Natural killer cell treated with Interleukin-12 subunit alpha and Interleukin-12 subunit beta and Interleukin-15 and Interleukin-18, amount 100 ng/mL, for 72 hours (primary cell): ENCODE results near the gene DCDC1. TPM values are rescaled to one million over a fixed set of nuclear protein-coding genes. Genes with fewer than 3 reads are reported as not detected.
"Not testable (repeated sequence)": the region's sequence is repeated elsewhere in the genome, so short reads cannot be mapped to it uniquely, and the experiment has no call there.

Experiments
- ATAC-seq, 2 donors: fragments of 150-1000 bp; cut with Tn5 transposase in 1 of 2; sonication (Bioruptor Pico), chemical (Tn5 transposase) in 1 of 2; 2 replicates each; pipeline ENCODE4 v1.10.0; 2021
- DNase-seq: peaks from one replicate; pipeline ENCODE4 v3.0.0; 2022; ENCODE audit warnings: low spot score
- H3K27ac Mint-ChIP-seq, 2 donors: 1 replicate in 1 of 2; 2 replicates in 1 of 2; pipeline ENCODE4 v1.8.0; 2022; ENCODE audit warnings: mixed read lengths in 2 of 2, mild to moderate bottlenecking in 1 of 2, moderate library complexity in 1 of 2
- H3K27me3 Mint-ChIP-seq, 2 donors: 1 replicate in 1 of 2; 2 replicates in 1 of 2; pipeline ENCODE4 v1.8.0; 2022; ENCODE audit warnings: mixed read lengths in 2 of 2
- H3K36me3 Mint-ChIP-seq: one replicate; pipeline ENCODE4 v1.8.0; 2022; ENCODE audit warnings: mixed read lengths
- H3K4me1 Mint-ChIP-seq, 2 donors: 1 replicate in 1 of 2; 2 replicates in 1 of 2; pipeline ENCODE4 v1.8.0; 2022; ENCODE audit warnings: low read depth in 2 of 2, mixed read lengths in 2 of 2, mild to moderate bottlenecking in 1 of 2
- H3K4me3 Mint-ChIP-seq: one replicate; pipeline ENCODE4 v1.8.0; 2022; ENCODE audit warnings: mixed read lengths
- H3K9me3 Mint-ChIP-seq: 2 replicates; pipeline ENCODE4 v1.8.0; 2022; ENCODE audit warnings: mixed read lengths
- total RNA-seq, 2 donors: library from RNA; stranded (reverse); gene quantifications; one replicate each; pipeline ENCODE4 v1.2.3, GENCODE V29; 2022

DCDC1 gene
- total RNA-seq, 2 donors from 2014 or later: 0.14 TPM; not detected in 1

GRCh38 chr11:31301549-31302510 is 67.7 kb downstream of the DCDC1 start:
- Mint-ChIP-seq H3K4me3 (no peak overlapping the region), H3K4me1 (no peaks in the 10 kb centered on the region), H3K27me3 (peaks cover 0 to 8% of the 10 kb centered on the region in 2 donors), H3K9me3 (peaks cover 6% of the 10 kb centered on the region), H3K36me3 (no peaks in the 10 kb centered on the region), H3K27ac (no peak overlapping the region)
- DNase-seq (no peak), ATAC-seq (no peak)

DNA sequence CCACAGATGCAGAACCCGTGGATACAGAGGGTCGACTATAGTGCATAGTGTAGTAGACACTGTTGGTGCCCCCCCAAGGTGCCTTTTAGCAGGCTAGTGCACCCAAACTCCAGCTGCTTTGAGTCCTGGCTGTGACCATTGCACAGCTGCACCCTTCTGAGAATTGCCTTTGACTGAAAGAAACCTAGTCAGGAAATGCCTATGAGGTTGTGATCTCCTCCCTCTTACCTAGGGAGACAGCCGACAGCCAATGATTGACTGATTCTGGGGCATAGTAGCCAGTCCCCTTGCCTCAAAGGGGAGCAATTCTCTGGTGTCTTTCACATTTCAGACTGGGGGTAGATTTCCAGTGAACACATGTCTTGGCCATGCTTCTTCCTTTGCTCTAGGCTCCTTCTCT is 74.2 kb downstream of the DCDC1 start:
- ATAC-seq (no peak), DNase-seq (no peak)
- Mint-ChIP-seq H3K4me1 (no peaks in the 10 kb centered on the region), H3K27me3 (peaks cover 0 to 24% of the 10 kb centered on the region in 2 donors), H3K27ac (no peak overlapping the region), H3K36me3 (no peaks in the 10 kb centered on the region), H3K4me3 (no peak overlapping the region), H3K9me3 (peaks cover 6% of the 10 kb centered on the region)

DNA sequence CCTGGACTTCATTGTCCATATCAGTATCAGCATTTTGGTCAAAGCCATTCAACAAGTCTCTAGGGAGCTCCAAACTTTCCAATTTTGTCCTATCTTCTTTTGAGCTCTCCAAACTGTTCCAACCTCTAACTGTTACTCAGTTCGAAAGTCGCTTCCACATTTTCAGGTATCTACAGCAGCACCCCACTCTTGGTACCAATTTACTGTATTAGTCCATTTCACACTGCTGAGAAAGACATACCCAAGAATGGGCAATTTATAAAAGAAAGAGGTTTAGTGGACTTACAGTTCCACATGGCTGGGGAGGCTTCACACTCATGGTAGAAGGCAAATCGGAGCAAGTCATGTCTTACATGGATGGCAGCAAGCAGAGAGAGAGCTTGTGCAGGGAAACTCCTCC is 96.0 kb downstream of the DCDC1 start:
- not testable (repeated sequence) for H3K27ac Mint-ChIP-seq, DNase-seq, H3K27me3 Mint-ChIP-seq, H3K36me3 Mint-ChIP-seq, H3K4me3 Mint-ChIP-seq, ATAC-seq, H3K4me1 Mint-ChIP-seq
- peaks cover 16% of the 10 kb centered on the region for H3K9me3 Mint-ChIP-seq

GRCh38 chr11:31267720-31268119 is 101.8 kb downstream of the DCDC1 start:
- H3K4me3 Mint-ChIP-seq: no peak overlapping the region
- no peaks in the 10 kb centered on the region for H3K36me3 Mint-ChIP-seq
- no peak overlapping the region for H3K27ac Mint-ChIP-seq
- DNase-seq (no peak), ATAC-seq (no peak)
- H3K9me3 Mint-ChIP-seq: peaks cover 13% of the 10 kb centered on the region
- no peaks in the 10 kb centered on the region for H3K27me3 Mint-ChIP-seq
- no peaks in the 10 kb centered on the region for H3K4me1 Mint-ChIP-seq

GRCh38 chr11:31264834-31265233 is 104.7 kb downstream of the DCDC1 start:
- no peak overlapping the region for H3K4me3 Mint-ChIP-seq
- DNase-seq (no peak), ATAC-seq (no peak)
- H3K9me3 Mint-ChIP-seq: no peaks in the 10 kb centered on the region
- no peaks in the 10 kb centered on the region for H3K27me3 Mint-ChIP-seq
- no peak overlapping the region for H3K27ac Mint-ChIP-seq
- H3K36me3 Mint-ChIP-seq: no peaks in the 10 kb centered on the region
- H3K4me1 Mint-ChIP-seq: peaks cover 0 to under 1% of the 10 kb centered on the region in 2 donors

GRCh38 chr11:31262761-31263160 is 106.8 kb downstream of the DCDC1 start:
- Mint-ChIP-seq H3K27ac (no peak overlapping the region), H3K27me3 (peaks cover 0 to 2% of the 10 kb centered on the region in 2 donors), H3K9me3 (no peaks in the 10 kb centered on the region), H3K4me1 (peaks cover 0 to 2% of the 10 kb centered on the region in 2 donors), H3K4me3 (no peak overlapping the region), H3K36me3 (no peaks in the 10 kb centered on the region)
- DNase-seq (no peak), ATAC-seq (no peak)

DNA sequence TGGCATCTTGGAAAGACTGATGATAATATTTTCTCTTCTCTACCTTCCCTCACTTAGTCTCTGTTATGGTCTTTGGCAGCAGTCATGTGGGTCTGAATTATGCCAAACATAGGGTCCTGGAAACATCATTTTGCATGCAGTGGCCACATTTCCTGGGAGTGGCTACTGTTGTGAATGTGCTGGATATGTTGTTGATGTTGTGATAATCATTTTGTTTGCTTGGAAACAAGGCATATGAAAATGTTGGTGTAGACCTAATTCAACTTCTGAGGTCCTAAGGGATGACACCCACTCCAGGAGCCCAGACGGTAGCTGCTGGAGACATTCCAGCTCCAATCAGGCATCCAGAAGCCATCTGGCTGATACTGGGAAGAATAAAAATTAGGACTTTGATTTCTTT is 109.7 kb downstream of the DCDC1 start:
- no peak for ATAC-seq
- DNase-seq: no peak
- H3K9me3 Mint-ChIP-seq: no peaks in the 10 kb centered on the region
- H3K4me3 Mint-ChIP-seq: no peak overlapping the region
- peaks cover 0 to 2% of the 10 kb centered on the region in 2 donors for H3K27me3 Mint-ChIP-seq
- no peak overlapping the region for H3K27ac Mint-ChIP-seq
- H3K4me1 Mint-ChIP-seq: peaks cover 0 to 2% of the 10 kb centered on the region in 2 donors
- H3K36me3 Mint-ChIP-seq: no peaks in the 10 kb centered on the region

DNA sequence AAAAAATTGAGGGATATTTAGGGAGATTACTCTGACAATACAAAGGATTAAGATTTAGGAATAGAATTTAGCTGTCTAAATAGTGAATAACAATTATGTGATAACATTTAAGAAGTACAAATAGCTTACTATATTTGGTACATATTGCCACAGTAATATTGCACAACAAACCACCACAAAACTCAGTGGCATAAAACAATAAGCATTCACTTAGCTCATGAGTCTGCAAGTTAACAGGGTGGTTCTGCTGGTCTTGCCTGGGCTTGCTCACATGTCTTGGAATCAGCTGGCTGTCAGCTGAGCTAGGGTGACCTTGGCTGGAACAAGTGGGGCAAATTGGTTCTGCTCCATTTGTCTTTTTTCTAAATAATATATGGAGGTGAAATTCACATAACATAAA is 115.1 kb downstream of the DCDC1 start:
- Mint-ChIP-seq H3K4me1 (no peaks in the 10 kb centered on the region), H3K36me3 (no peaks in the 10 kb centered on the region), H3K4me3 (no peak overlapping the region), H3K27me3 (no peaks in the 10 kb centered on the region), H3K27ac (no peak overlapping the region), H3K9me3 (peaks cover 3% of the 10 kb centered on the region)
- no peak for ATAC-seq
- DNase-seq: no peak

GRCh38 chr11:31248768-31249167 is 120.8 kb downstream of the DCDC1 start:
- H3K4me1 Mint-ChIP-seq: no peaks in the 10 kb centered on the region
- H3K9me3 Mint-ChIP-seq: peaks cover 3% of the 10 kb centered on the region
- DNase-seq: no peak
- ATAC-seq: no peak
- H3K27me3 Mint-ChIP-seq: peaks cover 0 to 3% of the 10 kb centered on the region in 2 donors
- no peaks in the 10 kb centered on the region for H3K36me3 Mint-ChIP-seq
- H3K27ac Mint-ChIP-seq: no peak overlapping the region
- no peak overlapping the region for H3K4me3 Mint-ChIP-seq

DNA sequence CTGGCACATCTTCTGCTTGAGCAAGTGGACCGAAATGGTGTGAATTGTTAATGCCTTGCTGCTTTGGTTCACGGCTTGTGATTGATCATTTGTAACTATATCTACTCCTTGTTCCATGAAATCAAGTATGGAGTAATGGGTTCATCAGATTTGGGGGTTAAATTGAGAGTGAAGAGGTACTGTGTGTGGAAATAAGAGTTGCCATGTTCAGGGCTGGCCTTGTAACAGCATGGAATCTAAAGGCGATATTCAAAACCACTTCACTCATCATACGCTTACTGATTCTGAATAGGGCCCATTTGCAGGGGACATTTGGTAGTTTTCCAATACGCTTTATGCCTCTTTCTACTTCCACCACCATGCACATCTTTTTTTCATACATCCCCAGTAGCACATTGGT is 122.2 kb downstream of the DCDC1 start:
- DNase-seq (no peak), ATAC-seq (no peak)
- peaks cover 3% of the 10 kb centered on the region for H3K9me3 Mint-ChIP-seq
- H3K4me1 Mint-ChIP-seq: no peaks in the 10 kb centered on the region
- H3K4me3 Mint-ChIP-seq: no peak overlapping the region
- H3K27me3 Mint-ChIP-seq: peaks cover 0 to 3% of the 10 kb centered on the region in 2 donors
- H3K36me3 Mint-ChIP-seq: no peaks in the 10 kb centered on the region
- H3K27ac Mint-ChIP-seq: no peak overlapping the region

- ATAC-seq: no peak
- Mint-ChIP-seq H3K4me1 (no peaks in the 10 kb centered on the region), H3K27ac (no peak overlapping the region), H3K27me3 (peaks cover 0 to 3% of the 10 kb centered on the region in 2 donors), H3K4me3 (no peak overlapping the region), H3K36me3 (no peaks in the 10 kb centered on the region), H3K9me3 (peaks cover 3% of the 10 kb centered on the region)
- DNase-seq: no peak
Observed at GRCh38 chr11:31246451-31247165, 122.9 kb downstream of the DCDC1 start.

GRCh38 chr11:31243706-31244105 is 125.8 kb downstream of the DCDC1 start:
- DNase-seq: no peak
- H3K4me3 Mint-ChIP-seq: no peak overlapping the region
- no peaks in the 10 kb centered on the region for H3K36me3 Mint-ChIP-seq
- no peak overlapping the region for H3K27ac Mint-ChIP-seq
- no peaks in the 10 kb centered on the region for H3K4me1 Mint-ChIP-seq
- peaks cover 0 to 3% of the 10 kb centered on the region in 2 donors for H3K27me3 Mint-ChIP-seq
- H3K9me3 Mint-ChIP-seq: no peaks in the 10 kb centered on the region
- ATAC-seq: no peak

GRCh38 chr11:31240340-31240904 is 129.1 kb downstream of the DCDC1 start:
- ATAC-seq (no peak), DNase-seq (no peak)
- H3K9me3 Mint-ChIP-seq: no peaks in the 10 kb centered on the region

More at GRCh38 chr11:31240340-31240904, 129.1 kb downstream of the DCDC1 start:
- no peaks in the 10 kb centered on the region for H3K36me3 Mint-ChIP-seq
- H3K27me3 Mint-ChIP-seq: peaks cover 0 to 3% of the 10 kb centered on the region in 2 donors
- H3K27ac Mint-ChIP-seq: no peak overlapping the region
- H3K4me1 Mint-ChIP-seq: no peaks in the 10 kb centered on the region
- no peak overlapping the region for H3K4me3 Mint-ChIP-seq
